Liver (tissue), 9 donors: ENCODE measurements around the gene ANAPC5. TPM values are rescaled to one million over a fixed set of nuclear protein-coding genes. Genes with fewer than 3 reads are reported as not detected.
A peak's percentile ranks its signal among the peaks of the same experiment; 100 is the strongest.

ENCODE experiments used
- DNase-seq: peaks from one replicate; pipeline ENCODE4 v3.0.0-alpha.2; 2017; ENCODE audit warnings: low spot score
- H3K27ac ChIP-seq, 2 donors: one replicate each; pipeline ENCODE4 v1.7.0; 2013; ENCODE audit warnings: inconsistent platforms in 2 of 2, low read length in 2 of 2, control low read depth in 1 of 2, low read depth in 1 of 2, mild to moderate bottlenecking in 1 of 2
- H3K27me3 ChIP-seq, 4 donors: one replicate each; pipeline versions ENCODE4 v1.6.1 to v1.7.0; 2013; ENCODE audit warnings: low read length in 3 of 4, inconsistent platforms in 1 of 4, mild to moderate bottlenecking in 1 of 4, moderate library complexity in 1 of 4; ENCODE audit not compliant: control insufficient read depth in 4 of 4, insufficient read depth in 4 of 4
- H3K36me3 ChIP-seq, 4 donors: one replicate each; pipeline versions ENCODE4 v1.6.1 to v1.7.0; 2013; ENCODE audit warnings: low read length in 3 of 4, mild to moderate bottlenecking in 3 of 4, low read depth in 1 of 4, moderate library complexity in 1 of 4; ENCODE audit not compliant: control insufficient read depth in 4 of 4, insufficient read depth in 3 of 4
- H3K4me1 ChIP-seq, 4 donors: one replicate each; pipeline versions ENCODE4 v1.6.1 to v1.7.0; 2013; ENCODE audit warnings: low read length in 3 of 4, mild to moderate bottlenecking in 3 of 4, moderate library complexity in 1 of 4; ENCODE audit not compliant: control insufficient read depth in 4 of 4, insufficient read depth in 4 of 4
- H3K4me3 ChIP-seq, 3 donors: one replicate each; pipeline versions ENCODE4 v1.6.1 to v1.7.0; 2013; ENCODE audit warnings: low read length in 3 of 3, control low read depth in 1 of 3, low read depth in 1 of 3, mild to moderate bottlenecking in 1 of 3
- H3K9ac ChIP-seq, 2 donors: one replicate each; pipeline ENCODE4 v1.7.0; 2013; ENCODE audit warnings: low read length in 2 of 2, mild to moderate bottlenecking in 2 of 2, moderate library complexity in 2 of 2, control low read depth in 1 of 2, low read depth in 1 of 2
- H3K9me3 ChIP-seq, 4 donors: one replicate each; pipeline versions ENCODE4 v1.6.1 to v1.7.0; 2013; ENCODE audit warnings: low read length in 3 of 4; ENCODE audit not compliant: control insufficient read depth in 4 of 4
- ATF3 ChIP-seq: IDR thresholded peaks from 2 replicates; pipeline ENCODE4 v1.6.1; 2016; ENCODE audit warnings: antibody characterized with exemption
- CTCF ChIP-seq: fragments of 150-350 bp; IDR thresholded peaks from 2 replicates; pipeline ENCODE4 v1.5.1; 2017; ENCODE audit warnings: improper control_type of control experiment, low read depth, low read length; ENCODE audit not compliant: missing input control
- EGR1 ChIP-seq, 2 donors: IDR thresholded peaks; 2 replicates each; pipeline ENCODE4 v1.6.1; 2016 to 2018; ENCODE audit warnings: antibody characterized with exemption in 2 of 2, low read depth in 2 of 2
- FOXA1 ChIP-seq: IDR thresholded peaks from 2 replicates; pipeline ENCODE4 v1.6.1; 2016; ENCODE audit warnings: antibody characterized with exemption
- FOXA2 ChIP-seq: IDR thresholded peaks from 2 replicates; pipeline ENCODE4 v1.6.1; 2016; ENCODE audit warnings: antibody characterized with exemption
- GABPA ChIP-seq, 2 donors: IDR thresholded peaks in 1 of 2; conservative IDR thresholded peaks in 1 of 2; 2 replicates each; pipeline ENCODE4 v1.6.1; 2016; ENCODE audit warnings: antibody characterized with exemption in 2 of 2, mild to moderate bottlenecking in 1 of 2, moderate library complexity in 1 of 2
- HNF4A ChIP-seq, 2 donors: conservative IDR thresholded peaks; 2 replicates each; pipeline ENCODE4 v1.6.1; 2016; ENCODE audit warnings: antibody characterized with exemption in 2 of 2, mild to moderate bottlenecking in 2 of 2
- HNF4G ChIP-seq: IDR thresholded peaks from 2 replicates; pipeline ENCODE4 v1.6.1; 2016; ENCODE audit warnings: antibody characterized with exemption
- JUND ChIP-seq, 2 donors: IDR thresholded peaks; 2 replicates each; pipeline ENCODE4 v1.6.1; 2016; ENCODE audit warnings: antibody characterized with exemption in 2 of 2
- MAX ChIP-seq: IDR thresholded peaks from 2 replicates; pipeline ENCODE4 v1.6.1; 2016; ENCODE audit warnings: antibody characterized with exemption
- NR2F2 ChIP-seq: IDR thresholded peaks from 2 replicates; pipeline ENCODE4 v1.6.1; 2016; ENCODE audit warnings: antibody characterized with exemption
- RAD21 ChIP-seq, 2 donors: IDR thresholded peaks; 2 replicates each; pipeline ENCODE4 v1.6.1; 2016; ENCODE audit warnings: antibody characterized with exemption in 2 of 2, mild to moderate bottlenecking in 2 of 2
- REST ChIP-seq: IDR thresholded peaks from 2 replicates; pipeline ENCODE4 v1.6.1; 2016; ENCODE audit warnings: antibody characterized with exemption, mild to moderate bottlenecking
- RXRA ChIP-seq, 2 donors: IDR thresholded peaks; 2 replicates each; pipeline ENCODE4 v1.6.1; 2017 to 2018; ENCODE audit warnings: antibody characterized with exemption in 2 of 2, mild to moderate bottlenecking in 1 of 2
- SP1 ChIP-seq: IDR thresholded peaks from 2 replicates; pipeline ENCODE4 v1.6.1; 2018; ENCODE audit warnings: antibody characterized with exemption, mild to moderate bottlenecking
- TAF1 ChIP-seq: conservative IDR thresholded peaks from 2 replicates; pipeline ENCODE4 v1.6.1; 2016; ENCODE audit warnings: antibody characterized with exemption, mild to moderate bottlenecking
- YY1 ChIP-seq: IDR thresholded peaks from 2 replicates; pipeline ENCODE4 v1.6.1; 2016; ENCODE audit warnings: antibody characterized with exemption, mild to moderate bottlenecking
- ZBTB33 ChIP-seq: IDR thresholded peaks from 2 replicates; pipeline ENCODE4 v1.6.1; 2016; ENCODE audit warnings: antibody characterized with exemption
- WGBS: extraction: QIAGEN DNeasy Blood & Tissue Kit; methylation state at CpG from one replicate; pipeline ENCODE4 v1.1.7; 2013; 5-methylcytosine and 5-hydroxymethylcytosine counted together
- polyA plus RNA-seq, 2 donors: library from polyadenylated mRNA; stranded (reverse) in 1 of 2; unstranded in 1 of 2; fragments of 200-250 nt in 1 of 2; fragments of >200 nt in 1 of 2; fragmentation: Nextera tagmentation in 1 of 2; extraction: Ambion mirVana in 1 of 2; gene quantifications; one replicate each; pipeline versions ENCODE4 v1.2.1 to v1.2.3, GENCODE V29; 2013 to 2015
- total RNA-seq, 2 donors: library from RNA; depleted of rRNA; stranded (reverse); fragments of >200 nt; gene quantifications; one replicate each; pipeline ENCODE4 v1.2.3, GENCODE V29; 2014
- donor health status: healthy.
- donor health status: healthy.
- donor health status: healthy.
- donor health status: healthy.
- donor health status: healthy.

Gene ANAPC5
- total and polyA plus RNA-seq, 4 donors = 44.1 to 111 (median 62.2) TPM

GRCh38 chr12:121295746-121296617 is 56.2 kb downstream of the ANAPC5 start:
- peak overlapping the region; percentile 58 to 83 for H3K9ac ChIP-seq
- peaks cover 0 to 5% (median 3%) of the 10 kb centered on the region in 4 donors for H3K36me3 ChIP-seq
- no peaks in the 10 kb centered on the region for H3K27me3 ChIP-seq
- no peaks in the 10 kb centered on the region for H3K9me3 ChIP-seq
- 1% methylated on average over 55 of the region's 55 CpGs for WGBS
- H3K4me1 ChIP-seq = peaks cover 0 to 27% (median 20%) of the 10 kb centered on the region in 4 donors
- DNase-seq = peak; percentile 68
- H3K4me3 ChIP-seq = peak overlapping the region; percentile 73 to 99 (median 95)
- TF ChIP-seq NR2F2 = no peak
- no peak for TF ChIP-seq REST
- peak; percentile 71 for TF ChIP-seq HNF4G
- peak; percentile 89 to 93 for TF ChIP-seq HNF4A (conservative IDR thresholded peaks at IDR 0.05)
- TF ChIP-seq RAD21 (IDR thresholded peaks at IDR 0.05) = peak in 1 of 2 donors; percentile 18
- TF ChIP-seq FOXA2 = no peak
- TF ChIP-seq RXRA (IDR thresholded peaks at IDR 0.05) = peak; percentile 59 to 75
- no peak for TF ChIP-seq FOXA1
- peak; percentile 59 for TF ChIP-seq SP1
- H3K27ac ChIP-seq = peak overlapping the region; percentile 79 to 91

- peak overlapping the region; percentile 73 to 99 (median 95) for H3K4me3 ChIP-seq
- TF ChIP-seq FOXA1 (no peak), FOXA2 (no peak), RAD21 (IDR thresholded peaks at IDR 0.05) (no peak), GABPA (IDR thresholded peaks at IDR 0.05 in 1 of 2, conservative IDR thresholded peaks at IDR 0.05 in 1 of 2) (no peak), ATF3 (no peak), HNF4G (no peak), REST (no peak), TAF1 (no peak), JUND (IDR thresholded peaks at IDR 0.05) (no peak), SP1 (no peak), CTCF (no peak), MAX (no peak), HNF4A (conservative IDR thresholded peaks at IDR 0.05) (no peak), YY1 (no peak), RXRA (IDR thresholded peaks at IDR 0.05) (no peak), NR2F2 (no peak), ZBTB33 (no peak), EGR1 (IDR thresholded peaks at IDR 0.05; ENCODE audit: low read depth in 2 of 2) (no peak)
- WGBS = 38% methylated on average over 7 of the region's 7 CpGs
- H3K4me1 ChIP-seq = peaks cover 0 to 27% (median 20%) of the 10 kb centered on the region in 4 donors
- peak overlapping the region; percentile 58 to 83 for H3K9ac ChIP-seq
- no peak for DNase-seq
- no peaks in the 10 kb centered on the region for H3K27me3 ChIP-seq
- H3K36me3 ChIP-seq = peaks cover 0 to 6% (median 3%) of the 10 kb centered on the region in 4 donors
- H3K27ac ChIP-seq = peak overlapping the region; percentile 79 to 91
- no peaks in the 10 kb centered on the region for H3K9me3 ChIP-seq
Observed at GRCh38 chr12:121295116-121295745, 57.0 kb downstream of the ANAPC5 start.
